Activated T-cell treated with anti-CD3 and anti-CD28 coated beads, Interleukin-2, amount 50 U/mL, for 24 hours (primary cell): ENCODE data around the gene KRTAP9-7.
"Not testable (repeated sequence)": the region's sequence is repeated elsewhere in the genome, so short reads cannot be mapped to it uniquely, and the experiment has no call there.

Experiments used
- DNase-seq: peaks from one replicate; pipeline ENCODE4 v3.0.0-alpha.2; 2020
- H3K27ac Mint-ChIP-seq: 2 replicates; pipeline ENCODE4 v1.8.0; 2020; ENCODE audit warnings: mild to moderate bottlenecking, mixed read lengths
- H3K27me3 Mint-ChIP-seq: 2 replicates; pipeline ENCODE4 v1.8.0; 2020; ENCODE audit warnings: mixed read lengths
- H3K36me3 Mint-ChIP-seq: 2 replicates; pipeline ENCODE4 v1.8.0; 2020; ENCODE audit warnings: low read depth, mixed read lengths
- H3K4me1 Mint-ChIP-seq: 2 replicates; pipeline ENCODE4 v1.8.0; 2020; ENCODE audit warnings: low read depth, mixed read lengths
- H3K4me3 Mint-ChIP-seq: 2 replicates; pipeline ENCODE4 v1.8.0; 2020; ENCODE audit warnings: mild to moderate bottlenecking, moderate library complexity, mixed read lengths
- H3K9me3 Mint-ChIP-seq: 2 replicates; pipeline ENCODE4 v1.8.0; 2020; ENCODE audit warnings: mixed read lengths

The KRTAP9-7 gene

GRCh38 chr17:41275648-41276190, at the start of gene KRTAP9-7:
Gene KRTAP9-7, plus strand, starts transcription at chr17:41275698. Its CDS starts 0 bp downstream, at chr17:41275698.
- H3K4me3 Mint-ChIP-seq, H3K27ac Mint-ChIP-seq, H3K36me3 Mint-ChIP-seq, DNase-seq, H3K9me3 Mint-ChIP-seq, H3K4me1 Mint-ChIP-seq: not testable (repeated sequence)
- H3K27me3 Mint-ChIP-seq = peaks cover 28% of the 10 kb centered on the region

- peaks cover 11% of the 10 kb centered on the region for H3K27me3 Mint-ChIP-seq
- no peaks in the 10 kb centered on the region for H3K4me1 Mint-ChIP-seq
- H3K27ac Mint-ChIP-seq = no peak overlapping the region
- H3K36me3 Mint-ChIP-seq = no peaks in the 10 kb centered on the region
- H3K4me3 Mint-ChIP-seq = no peak overlapping the region
- no peaks in the 10 kb centered on the region for H3K9me3 Mint-ChIP-seq
- DNase-seq = no peak
These were observed 49.4 kb upstream of the KRTAP9-7 start for GRCh38 chr17:41226051-41226450.

DNA sequence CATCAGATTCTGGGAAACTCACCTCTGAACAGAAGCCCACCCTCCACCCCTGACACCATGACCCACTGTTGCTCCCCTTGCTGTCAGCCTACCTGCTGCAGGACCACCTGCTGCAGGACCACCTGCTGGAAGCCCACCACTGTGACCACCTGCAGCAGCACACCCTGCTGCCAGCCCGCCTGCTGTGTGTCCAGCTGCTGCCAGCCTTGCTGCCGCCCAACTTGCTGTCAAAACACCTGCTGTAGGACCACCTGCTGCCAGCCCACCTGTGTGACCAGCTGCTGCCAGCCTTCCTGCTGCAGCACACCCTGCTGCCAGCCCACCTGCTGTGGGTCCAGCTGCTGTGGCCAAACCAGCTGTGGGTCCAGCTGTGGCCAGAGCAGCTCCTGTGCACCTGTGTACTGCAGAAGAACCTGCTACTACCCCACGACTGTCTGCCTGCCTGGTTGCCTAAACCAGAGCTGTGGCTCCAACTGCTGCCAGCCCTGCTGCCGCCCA, 48.9 kb upstream of the KRTAP9-7 start, which contains the start of gene KRTAP9-2:
KRTAP9-2 (plus strand) TSS at position 51 of the 498 bp plus-strand sequence; CDS start at position 58, 7 bp downstream.
- H3K36me3 Mint-ChIP-seq, H3K27ac Mint-ChIP-seq, H3K4me3 Mint-ChIP-seq, DNase-seq, H3K9me3 Mint-ChIP-seq, H3K4me1 Mint-ChIP-seq: not testable (repeated sequence)
- peaks cover 11% of the 10 kb centered on the region for H3K27me3 Mint-ChIP-seq

- no peaks in the 10 kb centered on the region for H3K9me3 Mint-ChIP-seq
- H3K27me3 Mint-ChIP-seq = peaks cover 11% of the 10 kb centered on the region
- H3K4me1 Mint-ChIP-seq = no peaks in the 10 kb centered on the region
- no peak for DNase-seq
- H3K36me3 Mint-ChIP-seq = no peaks in the 10 kb centered on the region
- H3K27ac Mint-ChIP-seq = no peak overlapping the region
- no peak overlapping the region for H3K4me3 Mint-ChIP-seq
These were observed 45.4 kb upstream of the KRTAP9-7 start for GRCh38 chr17:41230094-41230493.

GRCh38 chr17:41231731-41232130, 43.8 kb upstream of the KRTAP9-7 start:
- Mint-ChIP-seq H3K4me3 (no peak overlapping the region), H3K27me3 (peaks cover under 1% of the 10 kb centered on the region), H3K36me3 (no peaks in the 10 kb centered on the region), H3K27ac (no peak overlapping the region), H3K4me1 (no peaks in the 10 kb centered on the region), H3K9me3 (no peaks in the 10 kb centered on the region)
- DNase-seq = no peak

GRCh38 chr17:41232399-41233105, 42.9 kb upstream of the KRTAP9-7 start, which contains the start of gene KRTAP9-3:
Gene KRTAP9-3, plus strand, starts transcription at chr17:41232449. Its CDS starts 53 bp downstream, at chr17:41232502.
- not testable (repeated sequence) for DNase-seq, H3K4me1 Mint-ChIP-seq, H3K27ac Mint-ChIP-seq, H3K27me3 Mint-ChIP-seq, H3K36me3 Mint-ChIP-seq, H3K4me3 Mint-ChIP-seq, H3K9me3 Mint-ChIP-seq

DNA sequence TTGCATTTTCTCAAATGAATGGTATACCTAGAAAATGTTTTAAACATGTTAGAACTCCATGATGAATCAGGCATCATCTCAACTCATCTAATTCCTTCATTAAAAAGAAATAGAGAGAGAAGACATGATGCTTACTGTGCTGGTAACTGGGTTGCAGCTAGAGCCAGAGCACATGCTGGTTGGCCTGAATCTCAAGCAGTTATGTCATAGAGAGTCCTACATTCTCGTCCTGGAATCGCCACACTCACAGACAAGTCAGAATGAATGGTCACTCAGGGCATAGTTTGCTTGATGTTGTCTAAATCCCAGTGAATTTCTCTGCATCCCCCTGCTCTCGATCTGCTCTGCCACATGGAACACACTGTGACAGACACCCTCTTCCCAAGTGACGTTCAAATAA, 38.4 kb upstream of the KRTAP9-7 start:
- not testable (repeated sequence) for H3K4me3 Mint-ChIP-seq, H3K4me1 Mint-ChIP-seq, H3K36me3 Mint-ChIP-seq, H3K27me3 Mint-ChIP-seq, H3K27ac Mint-ChIP-seq, DNase-seq, H3K9me3 Mint-ChIP-seq

GRCh38 chr17:41237949-41238437, 37.5 kb upstream of the KRTAP9-7 start, which contains the start of gene KRTAP9-8:
Gene KRTAP9-8, plus strand, starts transcription at chr17:41237999. Its CDS starts 53 bp downstream, at chr17:41238052.
- not testable (repeated sequence) for H3K27me3 Mint-ChIP-seq, H3K9me3 Mint-ChIP-seq, H3K36me3 Mint-ChIP-seq, DNase-seq, H3K4me3 Mint-ChIP-seq, H3K4me1 Mint-ChIP-seq, H3K27ac Mint-ChIP-seq

DNA sequence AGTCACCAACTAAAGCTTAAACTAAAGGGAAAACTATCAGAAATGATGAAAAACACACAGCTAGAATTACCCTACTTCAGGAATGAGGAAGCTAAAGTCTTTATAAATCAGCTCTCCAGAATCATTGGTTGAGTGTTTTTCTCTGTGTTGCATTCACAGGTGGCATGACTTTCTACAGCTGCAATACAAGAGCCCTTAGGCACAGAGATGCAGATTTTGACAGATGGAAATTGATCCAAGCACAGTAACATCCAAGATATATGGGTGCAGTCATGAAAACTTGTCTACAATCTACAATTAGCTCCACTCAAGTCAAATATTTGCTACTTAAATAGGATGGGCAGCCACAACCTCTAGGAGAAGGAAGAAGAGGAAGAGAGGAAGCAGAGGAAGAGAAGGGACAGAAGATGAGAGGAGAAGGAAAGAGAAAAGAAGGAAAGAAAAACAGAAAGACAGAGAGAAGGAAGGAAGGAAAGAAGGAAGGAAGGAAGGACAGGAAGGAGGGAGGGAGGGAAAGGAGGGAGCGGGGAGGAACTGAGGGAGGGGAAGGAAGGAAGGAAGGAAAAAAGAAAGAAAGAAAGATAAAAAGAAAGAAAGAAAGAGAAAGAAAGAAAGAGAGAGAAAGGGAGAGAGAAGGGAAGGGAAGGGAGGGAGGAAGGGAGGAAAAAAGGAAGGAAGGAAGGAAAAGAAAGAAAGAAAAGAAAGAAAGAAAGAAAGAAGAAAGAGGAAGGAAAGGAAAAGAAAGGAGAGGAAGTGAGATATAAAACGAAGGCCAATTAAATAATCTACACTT, 28.3 kb upstream of the KRTAP9-7 start:
- not testable (repeated sequence) for H3K27me3 Mint-ChIP-seq, H3K4me1 Mint-ChIP-seq, H3K4me3 Mint-ChIP-seq, DNase-seq, H3K27ac Mint-ChIP-seq, H3K9me3 Mint-ChIP-seq, H3K36me3 Mint-ChIP-seq

DNA sequence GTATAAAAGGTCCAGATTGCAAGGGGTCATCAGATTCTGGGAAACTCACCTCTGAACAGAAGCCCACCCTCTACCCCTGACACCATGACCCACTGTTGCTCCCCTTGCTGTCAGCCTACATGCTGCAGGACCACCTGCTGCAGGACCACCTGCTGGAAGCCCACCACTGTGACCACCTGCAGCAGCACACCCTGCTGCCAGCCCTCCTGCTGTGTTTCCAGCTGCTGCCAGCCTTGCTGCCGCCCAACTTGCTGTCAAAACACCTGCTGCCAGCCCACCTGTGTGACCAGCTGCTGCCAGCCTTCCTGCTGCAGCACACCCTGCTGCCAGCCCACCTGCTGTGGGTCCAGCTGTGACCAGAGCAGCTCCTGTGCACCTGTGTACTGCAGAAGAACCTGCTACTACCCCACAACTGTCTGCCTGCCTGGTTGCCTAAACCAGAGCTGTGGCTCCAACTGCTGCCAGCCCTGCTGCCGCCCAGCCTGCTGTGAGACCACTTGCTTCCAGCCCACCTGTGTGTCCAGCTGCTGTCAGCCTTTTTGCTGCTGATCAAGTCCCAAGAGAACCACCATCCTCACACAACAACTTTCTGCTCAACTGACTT, 25.8 kb upstream of the KRTAP9-7 start, which contains the start of gene KRTAP9-4:
KRTAP9-4 (plus strand) TSS at position 51 of the 604 bp plus-strand sequence; CDS start at position 85, 34 bp downstream.
- not testable (repeated sequence) for DNase-seq, H3K27ac Mint-ChIP-seq, H3K36me3 Mint-ChIP-seq, H3K4me3 Mint-ChIP-seq, H3K4me1 Mint-ChIP-seq, H3K9me3 Mint-ChIP-seq, H3K27me3 Mint-ChIP-seq

DNA sequence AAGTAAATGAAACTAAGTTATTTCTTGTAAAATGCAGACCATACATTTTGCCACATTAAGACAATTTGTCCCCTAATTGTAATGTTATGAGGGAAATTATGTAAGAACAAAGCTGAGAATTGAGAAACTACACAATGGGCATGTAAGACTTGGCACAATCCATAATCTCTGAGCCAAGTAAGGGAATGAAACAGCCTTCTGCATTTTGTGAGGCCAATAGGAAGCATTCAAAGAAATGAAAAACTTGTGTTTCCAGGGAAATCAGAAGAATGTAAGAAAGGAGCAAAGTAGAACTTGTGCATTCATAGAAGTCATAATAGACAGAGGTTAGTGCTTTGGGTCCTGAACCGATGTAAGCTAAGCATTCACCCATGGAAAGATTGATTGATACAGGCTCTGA, 24.2 kb upstream of the KRTAP9-7 start:
- peaks cover 6% of the 10 kb centered on the region for H3K27me3 Mint-ChIP-seq
- no peaks in the 10 kb centered on the region for H3K36me3 Mint-ChIP-seq
- DNase-seq = no peak
- no peak overlapping the region for H3K4me3 Mint-ChIP-seq
- no peaks in the 10 kb centered on the region for H3K4me1 Mint-ChIP-seq
- no peaks in the 10 kb centered on the region for H3K9me3 Mint-ChIP-seq
- H3K27ac Mint-ChIP-seq = no peak overlapping the region

GRCh38 chr17:41254861-41255260, 20.6 kb upstream of the KRTAP9-7 start:
- Mint-ChIP-seq H3K27me3 (peaks cover 29% of the 10 kb centered on the region), H3K36me3 (no peaks in the 10 kb centered on the region), H3K9me3 (no peaks in the 10 kb centered on the region), H3K27ac (no peak overlapping the region), H3K4me3 (no peak overlapping the region), H3K4me1 (no peaks in the 10 kb centered on the region)
- no peak for DNase-seq

- H3K4me3 Mint-ChIP-seq, DNase-seq, H3K9me3 Mint-ChIP-seq, H3K4me1 Mint-ChIP-seq, H3K27ac Mint-ChIP-seq, H3K36me3 Mint-ChIP-seq: not testable (repeated sequence)
- H3K27me3 Mint-ChIP-seq = peaks cover 37% of the 10 kb centered on the region
These were observed 19.9 kb upstream of the KRTAP9-7 start, which contains the start of gene KRTAP9-9 for GRCh38 chr17:41255381-41256290. Gene KRTAP9-9, plus strand, starts transcription at chr17:41255384.
